GM19455 (cell line): ENCODE results near the gene CERT1.
"Not testable (repeated sequence)": the region's sequence is repeated elsewhere in the genome, so short reads cannot be mapped to it uniquely, and the experiment has no call there.

Source experiments
- ATAC-seq: cut with Tn5 transposase; IDR thresholded peaks from one replicate; pipeline ENCODE4 v1.9.1; 2021; ENCODE audit not compliant: unreplicated experiment

The CERT1 gene

DNA sequence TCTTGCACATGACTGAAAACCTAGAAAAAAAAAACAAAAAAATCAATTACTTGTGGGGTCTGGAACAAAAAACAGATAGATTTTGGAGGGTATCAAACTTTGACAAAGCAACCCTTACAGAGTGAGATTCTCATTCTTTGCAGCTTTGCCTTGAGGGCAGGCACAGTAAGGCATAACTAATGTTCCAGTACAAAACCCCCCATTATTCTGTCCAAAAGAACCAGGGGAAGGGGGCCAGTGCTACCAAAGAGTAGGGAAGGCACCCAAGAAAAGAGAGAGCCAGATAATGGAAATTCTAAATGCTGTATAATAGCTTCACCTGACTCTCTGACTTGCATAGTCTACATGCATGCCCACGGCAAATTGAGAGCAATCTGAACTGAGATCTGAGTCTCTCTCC lies 13.2 kb upstream of the CERT1 start:
- ATAC-seq: no peak

DNA sequence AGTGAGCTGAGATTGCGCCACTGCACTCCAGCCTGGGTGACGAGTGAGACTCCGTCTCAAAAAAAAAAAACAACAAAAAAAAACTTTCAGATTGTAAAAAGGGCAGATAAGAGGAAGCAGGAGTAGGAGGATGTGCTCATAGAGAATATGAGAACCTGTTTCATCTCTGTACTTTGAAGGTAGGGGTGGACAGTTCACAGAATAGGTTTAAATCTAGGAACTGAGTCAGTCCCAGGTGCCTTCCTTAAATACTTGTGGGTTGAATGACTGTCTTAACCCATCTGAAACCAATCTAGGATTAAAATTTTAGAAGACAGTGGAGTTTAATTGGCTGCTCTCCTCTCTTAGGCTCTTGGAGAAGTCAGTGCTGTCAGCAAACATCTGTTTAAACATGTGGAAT lies 12.6 kb upstream of the CERT1 start:
- ATAC-seq: peak; percentile 91

DNA sequence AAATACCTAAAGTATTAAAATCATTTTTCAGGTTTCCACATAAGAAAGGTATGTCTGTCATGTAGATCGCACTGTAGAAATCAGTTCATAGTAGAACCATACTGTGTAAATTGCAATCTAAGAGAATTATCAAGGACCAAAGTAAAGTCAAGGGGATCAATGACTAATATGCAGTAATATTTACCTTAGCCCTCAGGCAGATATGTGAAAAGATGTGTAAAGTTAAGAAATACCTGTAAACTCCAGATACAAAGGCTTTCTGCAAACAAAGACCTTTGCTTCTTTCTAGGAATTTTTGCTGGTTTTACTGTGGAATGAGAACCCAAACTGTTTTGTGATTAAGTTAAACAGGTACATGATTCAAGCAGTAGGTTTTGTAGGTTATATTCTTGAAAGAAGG lies 11.8 kb upstream of the CERT1 start:
- no peak for ATAC-seq

GRCh38 chr5:75522542-75522941 lies 11.1 kb upstream of the CERT1 start:
- ATAC-seq: no peak

DNA sequence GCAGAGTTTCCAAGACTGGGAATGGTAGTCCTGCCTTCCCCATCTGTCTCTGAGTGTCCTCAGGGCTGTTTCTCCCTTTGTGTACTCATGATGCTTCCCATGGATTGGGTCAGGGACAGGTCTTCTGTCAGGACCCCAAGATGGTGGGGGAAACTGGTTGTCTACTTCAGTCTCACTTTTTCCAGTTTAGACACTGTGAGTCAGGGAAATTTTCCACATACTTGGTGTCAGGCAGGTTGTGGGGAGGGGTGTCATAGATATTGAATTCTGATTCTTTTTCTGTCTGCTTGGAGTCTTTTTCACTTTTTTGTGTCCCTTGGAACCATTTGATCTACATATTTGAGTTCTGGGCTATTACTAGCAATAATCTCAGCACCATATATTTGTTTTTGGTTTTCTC lies 10.6 kb upstream of the CERT1 start:
- ATAC-seq: no peak

DNA sequence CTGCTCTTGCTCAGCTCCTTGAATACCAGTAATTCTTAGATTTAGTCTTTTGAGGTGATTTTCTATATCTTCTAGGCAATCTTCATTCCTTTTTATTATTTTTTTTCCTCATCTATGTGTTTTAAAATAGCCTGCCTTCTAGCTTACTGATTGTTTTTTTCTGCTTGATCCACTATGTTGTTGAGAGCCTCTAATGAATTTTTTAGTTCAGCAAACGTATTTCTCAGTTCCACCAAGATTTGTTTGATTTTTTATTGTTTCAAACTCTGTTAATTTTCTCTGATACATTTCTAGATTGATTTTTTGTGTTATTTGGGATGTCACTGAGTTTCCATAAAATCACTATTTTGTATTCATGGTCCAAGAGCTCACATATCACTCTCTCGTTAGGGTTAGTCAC lies 9.8 kb upstream of the CERT1 start:
- ATAC-seq: no peak

DNA sequence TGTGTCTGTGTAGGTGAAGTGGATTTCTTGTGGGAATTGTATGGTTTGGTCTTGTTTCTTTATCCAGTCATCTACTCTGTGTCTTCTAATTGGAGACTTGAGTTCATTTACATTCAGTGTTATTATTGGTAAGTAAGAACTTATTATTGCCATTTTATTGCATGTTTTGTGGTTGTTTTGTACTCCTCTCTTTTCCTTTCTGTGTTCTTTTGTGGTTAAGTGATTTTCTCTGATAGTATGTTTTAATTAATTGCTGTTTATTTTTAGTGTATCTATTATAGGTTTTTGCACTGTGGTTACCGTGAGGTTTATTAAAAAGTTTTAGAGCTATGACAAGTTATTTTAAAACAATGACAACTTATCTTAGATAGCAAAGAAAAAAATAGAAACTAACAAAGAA lies 8.3 kb upstream of the CERT1 start:
- ATAC-seq: no peak

DNA sequence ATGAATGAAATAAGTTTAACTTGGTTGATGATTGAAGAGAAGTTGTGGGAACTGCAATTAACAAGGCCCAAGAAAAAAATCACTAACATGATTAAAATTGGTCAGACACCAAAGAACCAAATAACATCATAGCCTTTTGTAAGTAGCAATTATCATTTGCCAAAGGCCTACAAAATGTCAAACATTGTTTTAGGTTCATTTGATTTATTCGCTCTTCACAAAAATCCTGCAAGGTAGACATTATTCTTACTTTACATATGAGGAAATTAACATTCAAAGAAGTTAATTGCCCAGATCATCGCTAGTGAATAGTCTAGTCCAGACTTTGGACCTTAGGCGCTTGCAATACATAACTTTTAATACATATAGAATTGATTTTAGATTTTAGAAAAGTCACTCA lies 2.9 kb upstream of the CERT1 start:
- no peak for ATAC-seq

GRCh38 chr5:75513841-75514240 lies 2.4 kb upstream of the CERT1 start:
- ATAC-seq: no peak

GRCh38 chr5:75512383-75513074 lies 1.1 kb upstream of the CERT1 start:
- no peak for ATAC-seq

- ATAC-seq: peak; percentile 40
These were observed 494 bp downstream of the CERT1 start for GRCh38 chr5:75510836-75511434.

DNA sequence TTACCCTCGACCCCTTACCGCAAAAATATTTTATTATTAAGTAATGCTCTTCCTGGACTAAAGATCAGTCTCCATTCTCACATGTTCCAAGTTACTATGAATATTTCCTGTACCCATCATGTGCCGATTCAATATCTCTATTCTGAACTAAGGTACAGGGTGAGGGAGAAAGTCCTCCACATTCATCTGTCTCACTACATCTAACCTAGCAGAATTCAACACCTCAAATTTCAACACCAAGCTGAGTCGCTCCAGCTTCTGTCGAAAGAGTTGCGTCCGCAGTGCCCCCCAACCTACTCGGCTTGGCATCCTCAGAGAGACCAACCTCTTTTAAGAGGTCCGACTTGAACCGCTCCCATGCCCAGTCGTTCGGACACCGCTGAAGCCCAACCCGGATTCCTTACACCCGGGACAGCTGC lies 1.0 kb downstream of the CERT1 start:
- ATAC-seq: peak; percentile 7

- no peak for ATAC-seq
These were observed 1.5 kb downstream of the CERT1 start for GRCh38 chr5:75509956-75510355.

- ATAC-seq: no peak
These were observed 1.9 kb downstream of the CERT1 start for GRCh38 chr5:75509546-75509945.

DNA sequence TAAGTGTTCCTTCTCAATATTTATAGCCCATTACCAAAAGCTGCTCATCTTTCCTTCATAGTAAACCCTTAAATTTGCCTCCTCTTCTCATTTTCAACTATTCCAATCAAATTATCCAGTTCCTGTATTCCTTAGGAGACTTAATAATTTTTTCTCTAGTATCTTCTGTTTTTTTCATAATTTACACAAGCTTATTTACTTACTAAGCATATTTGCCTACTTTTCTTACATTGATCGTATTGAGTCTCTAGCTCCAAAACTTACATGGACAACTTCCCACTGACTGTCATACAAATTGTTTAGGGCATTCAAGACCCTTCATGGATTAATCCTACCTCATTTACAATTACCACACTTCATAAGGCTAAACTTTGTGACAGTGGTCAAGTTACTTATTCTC lies 3.6 kb downstream of the CERT1 start:
- no peak for ATAC-seq

- ATAC-seq: not testable (repeated sequence)
These were observed 6.3 kb downstream of the CERT1 start for GRCh38 chr5:75505112-75505511.

DNA sequence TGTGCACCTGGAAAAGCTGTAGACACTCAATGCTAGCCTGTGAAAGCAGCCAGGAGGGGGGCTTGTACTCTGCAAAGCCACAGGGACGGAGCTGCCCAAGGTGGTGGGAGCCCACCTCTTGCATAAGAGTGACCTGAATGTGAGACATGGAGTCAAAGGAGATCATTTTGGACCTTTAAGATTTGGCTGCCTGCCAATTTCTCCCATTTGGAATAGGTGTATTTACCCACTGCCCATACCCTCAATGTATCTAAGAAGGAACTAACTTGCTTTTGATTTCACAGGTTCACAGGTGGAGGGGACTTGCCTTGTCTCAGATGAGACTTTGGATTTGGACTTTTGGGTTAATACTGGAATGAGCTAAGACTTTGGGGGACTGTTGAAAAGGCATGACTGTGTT lies 12.6 kb downstream of the CERT1 start:
- ATAC-seq: not testable (repeated sequence)

DNA sequence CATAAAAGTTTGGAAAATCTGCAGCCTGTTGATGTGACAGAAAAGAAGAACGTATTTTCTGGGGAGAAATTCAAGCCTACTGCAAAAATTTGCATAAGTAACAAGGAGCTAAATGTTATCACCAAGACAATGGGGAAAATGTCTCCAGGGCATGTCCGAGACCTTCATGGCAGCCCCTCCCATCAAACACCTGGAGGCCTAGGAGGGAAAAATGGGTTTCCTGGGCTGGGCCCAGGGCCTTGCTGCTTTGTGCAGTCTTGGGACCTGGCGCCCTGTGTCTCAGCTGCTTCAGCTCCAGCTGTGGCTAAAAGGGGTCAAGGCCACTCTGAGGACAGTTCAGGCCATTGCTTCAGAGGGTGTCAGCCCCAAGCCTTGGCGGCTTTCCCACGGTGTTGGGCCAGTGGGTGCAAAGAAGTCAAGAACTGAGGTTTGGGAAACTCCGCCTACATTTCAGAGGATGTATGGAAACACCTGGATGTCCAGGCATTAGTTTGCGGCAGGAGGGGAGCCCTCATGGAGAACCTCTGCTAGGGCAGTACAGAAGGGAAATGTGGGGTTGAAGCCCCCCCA lies 13.1 kb downstream of the CERT1 start:
- ATAC-seq: no peak

- no peak for ATAC-seq
These were observed 15.4 kb downstream of the CERT1 start for GRCh38 chr5:75496026-75496425.

GRCh38 chr5:75491621-75492020 lies 19.8 kb downstream of the CERT1 start:
- ATAC-seq: no peak

DNA sequence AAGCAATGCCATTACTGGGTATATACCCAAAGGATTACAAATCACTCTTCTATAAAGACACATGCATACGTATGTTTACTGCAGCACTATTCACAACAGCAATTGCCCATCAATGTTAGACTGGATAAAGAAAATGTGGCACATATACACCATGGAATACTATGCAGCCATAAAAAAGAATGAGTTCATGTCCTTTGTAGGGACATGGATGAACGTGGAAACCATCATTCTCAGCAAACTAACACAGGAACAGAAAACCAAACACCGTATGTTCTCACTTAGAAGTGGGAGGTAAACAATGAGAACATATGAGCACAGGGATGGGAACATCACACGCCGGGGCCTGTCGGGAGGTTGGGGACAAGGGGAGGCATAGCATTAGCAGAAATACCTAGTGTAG lies 21.6 kb downstream of the CERT1 start:
- not testable (repeated sequence) for ATAC-seq

DNA sequence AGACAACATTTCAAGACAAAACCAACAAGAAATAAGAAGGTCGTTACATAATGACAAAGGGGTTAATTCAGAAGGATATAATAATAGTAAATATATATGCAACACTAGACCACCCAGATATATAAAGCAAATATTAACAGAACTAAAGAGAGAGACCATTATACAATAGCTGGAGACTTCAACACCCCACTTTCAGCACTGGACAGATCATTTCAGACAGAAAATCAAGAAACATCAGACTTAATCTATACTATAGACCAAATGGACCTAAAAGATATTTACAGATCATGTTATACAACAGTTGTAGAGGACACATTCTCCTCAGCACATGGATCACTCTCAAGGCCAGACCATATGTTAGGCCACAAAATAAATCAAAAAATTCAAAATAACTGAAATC lies 26.8 kb downstream of the CERT1 start:
- no peak for ATAC-seq

DNA sequence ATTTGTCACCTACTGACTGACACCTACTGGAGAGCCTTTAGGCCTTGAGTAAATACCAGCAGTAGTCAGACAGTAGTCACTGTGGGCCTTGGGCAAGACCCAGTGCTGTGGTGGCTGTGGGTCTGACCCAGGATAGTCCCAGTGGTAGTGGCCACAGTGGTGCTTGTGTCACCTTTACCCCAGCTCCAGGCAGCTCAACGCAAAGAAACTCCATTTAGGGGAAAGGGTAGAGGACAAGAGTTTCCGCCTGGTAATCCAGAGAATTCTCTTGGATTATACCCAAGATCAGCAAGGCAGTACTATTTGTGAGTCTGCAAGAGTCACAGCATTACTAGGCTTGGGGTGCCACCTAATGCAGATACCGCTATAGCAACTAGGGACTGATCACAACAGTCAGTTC lies 28.9 kb downstream of the CERT1 start:
- no peak for ATAC-seq
